Retinal pigment epithelial cell (primary cell): ENCODE results near the gene RREB1.

ENCODE experiments used
- DNase-seq: peaks from one replicate; pipeline ENCODE4 v3.0.0-alpha.2; 2010; ENCODE audit warnings: low read depth
- H3K4me3 ChIP-seq: 2 replicates; pipeline ENCODE4 v1.5.1; 2011; ENCODE audit warnings: mild to moderate bottlenecking, low read length, control low read depth, moderate library complexity
- CTCF ChIP-seq: conservative IDR thresholded peaks from 2 replicates; pipeline ENCODE4 v1.5.1; 2011; ENCODE audit warnings: low read depth, low read length, control low read depth, inconsistent platforms

Gene RREB1

GRCh38 chr6:7132398-7133035 lies 24.8 kb downstream of the RREB1 start:
- no peak for TF ChIP-seq CTCF
- H3K4me3 ChIP-seq, result no peak overlapping the region
- DNase-seq, result no peak

DNA sequence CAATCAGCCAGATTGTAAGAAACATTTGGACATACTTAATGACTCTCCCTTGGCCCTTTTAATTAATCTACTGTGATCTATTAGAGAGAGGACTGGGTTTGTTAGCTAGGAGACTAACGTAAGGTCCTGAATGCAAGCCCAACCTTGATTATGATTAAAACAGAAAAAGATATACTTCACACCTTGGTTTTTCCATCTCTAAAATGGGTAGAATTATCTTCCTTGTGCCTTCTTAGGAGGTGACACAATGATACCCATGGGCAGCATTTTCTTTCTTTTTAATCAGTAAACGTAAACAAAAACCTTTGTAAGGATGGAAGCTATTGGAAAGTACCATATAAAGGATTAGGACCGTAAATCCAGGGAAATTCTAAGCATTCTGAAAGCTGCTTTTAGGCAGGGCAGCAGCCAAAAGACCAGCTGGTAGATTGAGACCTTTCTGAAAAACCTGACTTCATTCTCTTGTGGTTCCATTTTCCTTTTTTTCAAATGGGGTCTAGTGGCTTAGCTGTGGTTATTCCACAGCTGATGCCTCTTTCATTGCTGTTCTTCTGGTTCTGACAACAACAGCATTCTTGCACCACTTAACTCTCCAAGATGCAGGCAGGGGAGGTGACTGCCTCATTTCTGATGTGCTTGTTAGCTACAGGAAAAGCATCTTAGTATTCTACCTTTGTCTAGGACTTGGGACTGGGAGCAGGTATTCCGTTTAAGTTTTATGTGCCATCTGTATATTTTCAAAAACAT lies 27.4 kb downstream of the RREB1 start:
- TF ChIP-seq CTCF, result no peak
- no peak for DNase-seq
- H3K4me3 ChIP-seq, result no peak overlapping the region

DNA sequence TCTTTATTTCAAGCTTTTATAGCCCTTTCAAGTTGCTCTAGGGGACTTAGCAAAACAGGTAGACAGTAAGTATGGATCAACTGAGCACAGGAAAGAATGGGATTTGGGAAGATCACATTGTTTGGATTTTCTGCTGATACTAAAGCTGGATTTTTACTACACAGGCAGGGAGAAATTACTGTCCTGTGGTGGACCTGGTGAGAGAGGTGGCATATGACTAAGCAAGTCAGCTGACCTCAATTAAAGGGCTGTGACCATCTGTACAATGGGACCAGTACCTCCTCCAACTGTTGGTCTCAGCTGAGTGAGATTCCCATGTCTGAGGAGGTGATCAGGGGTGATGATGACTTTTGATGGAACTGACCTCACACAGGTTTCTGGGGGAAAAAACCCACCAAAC lies 28.0 kb downstream of the RREB1 start:
- H3K4me3 ChIP-seq, result no peak overlapping the region
- DNase-seq, result no peak
- no peak for TF ChIP-seq CTCF

- H3K4me3 ChIP-seq, result no peak overlapping the region
- no peak for TF ChIP-seq CTCF
- no peak for DNase-seq
Measured at GRCh38 chr6:7136859-7137334, 29.1 kb downstream of the RREB1 start.

- DNase-seq, result no peak
- TF ChIP-seq CTCF, result no peak
- no peak overlapping the region for H3K4me3 ChIP-seq
Measured at GRCh38 chr6:7137335-7138045, 29.7 kb downstream of the RREB1 start.

DNA sequence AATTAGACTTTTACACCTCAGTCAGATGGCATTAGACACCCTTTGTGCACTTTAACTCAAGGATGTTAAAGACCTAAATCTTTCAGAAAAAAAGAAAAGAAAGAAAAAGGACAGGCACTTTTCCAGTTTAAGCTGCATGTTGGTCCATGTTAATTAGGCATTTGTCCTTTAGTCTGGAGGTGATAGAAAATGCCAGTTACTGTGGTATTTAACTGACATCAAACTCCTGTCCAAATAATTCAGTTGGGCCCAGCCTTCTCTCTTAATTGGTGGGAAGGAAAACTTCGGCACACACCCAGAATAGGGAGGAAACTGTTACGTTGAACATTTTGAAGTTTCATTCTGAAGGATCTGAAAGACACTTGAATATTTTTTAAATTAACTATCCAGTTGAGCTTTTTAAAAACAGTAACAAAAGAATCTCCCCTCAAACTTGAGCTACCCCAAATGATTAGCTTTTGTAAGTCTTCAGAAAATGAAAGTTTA lies 30.3 kb downstream of the RREB1 start:
- no peak for TF ChIP-seq CTCF
- DNase-seq, result no peak
- no peak overlapping the region for H3K4me3 ChIP-seq
